CD14-positive monocyte (primary cell): ENCODE data around the gene DYNLL1. TPM values are rescaled to one million over a fixed set of nuclear protein-coding genes. Genes with fewer than 3 reads are reported as not detected.

ENCODE experiments used
- DNase-seq, 3 donors: peaks; one replicate each; pipeline ENCODE4 v3.0.0-alpha.2; 2011 to 2022
- H2AFZ ChIP-seq: 2 replicates; pipeline ENCODE4 v1.6.0; 2012; ENCODE audit warnings: mild to moderate bottlenecking, low read depth, low read length, inconsistent platforms; ENCODE audit not compliant: insufficient read depth, poor library complexity, severe bottlenecking
- H3K27ac ChIP-seq, 2 donors: 1 replicate in 1 of 2; 2 replicates in 1 of 2; pipeline ENCODE4 v1.5.1; 2012 to 2013; ENCODE audit warnings: low read length in 2 of 2, control low read depth in 1 of 2, inconsistent platforms in 1 of 2, low read depth in 1 of 2, mild to moderate bottlenecking in 1 of 2
- H3K27me3 ChIP-seq, 2 donors: one replicate each; pipeline versions ENCODE4 v1.6.0 to v1.6.1; 2011 to 2013; ENCODE audit warnings: low read length in 2 of 2; ENCODE audit not compliant: control insufficient read depth in 2 of 2, insufficient read depth in 2 of 2
- H3K36me3 ChIP-seq, 2 donors: replicated peaks in 1 of 2; 1 replicate in 1 of 2; 2 replicates in 1 of 2; pipeline versions ENCODE4 v1.5.1 to v1.6.1; 2012 to 2013; ENCODE audit warnings: low read length in 2 of 2, control low read depth in 1 of 2, inconsistent platforms in 1 of 2, mild to moderate bottlenecking in 1 of 2; ENCODE audit not compliant: insufficient read depth in 2 of 2, control insufficient read depth in 1 of 2
- H3K4me1 ChIP-seq, 2 donors: 1 replicate in 1 of 2; 2 replicates in 1 of 2; pipeline versions ENCODE4 v1.5.1 to v1.6.1; 2012 to 2013; ENCODE audit warnings: low read length in 2 of 2, control low read depth in 1 of 2, inconsistent platforms in 1 of 2, mild to moderate bottlenecking in 1 of 2, moderate library complexity in 1 of 2; ENCODE audit not compliant: insufficient read depth in 2 of 2, control insufficient read depth in 1 of 2
- H3K4me2 ChIP-seq: replicated peaks from 2 replicates; pipeline ENCODE3; 2012; ENCODE audit warnings: low read length, moderate library complexity, mild to moderate bottlenecking; ENCODE audit not compliant: poor library complexity, severe bottlenecking; ENCODE audit errors: extremely low read depth
- H3K4me3 ChIP-seq, 3 experiments: fragments of 200-600 bp in 1 of 3; sonication (generic) in 1 of 3; replicated peaks in 1 of 3; 1 replicate in 2 of 3; 2 replicates in 1 of 3; pipeline ENCODE4 v1.5.1; 2011 to 2013; ENCODE audit warnings: low read length in 3 of 3, mild to moderate bottlenecking in 3 of 3, control low read depth in 2 of 3, low read depth in 2 of 3, inconsistent platforms in 1 of 3, moderate library complexity in 1 of 3
- H3K79me2 ChIP-seq: 2 replicates; pipeline ENCODE4 v1.6.0; 2012; ENCODE audit warnings: mild to moderate bottlenecking, control low read depth, inconsistent platforms, low read length, moderate library complexity; ENCODE audit not compliant: insufficient read depth
- H3K9ac ChIP-seq: 2 replicates; pipeline ENCODE4 v1.6.0; 2017; ENCODE audit warnings: low read length, mild to moderate bottlenecking; ENCODE audit not compliant: insufficient read depth, poor library complexity, severe bottlenecking
- H3K9me3 ChIP-seq, 2 donors: replicated peaks in 1 of 2; 1 replicate in 1 of 2; 2 replicates in 1 of 2; pipeline versions ENCODE4 v1.5.1 to v1.6.1; 2012 to 2013; ENCODE audit warnings: low read length in 2 of 2, control low read depth in 1 of 2; ENCODE audit not compliant: control insufficient read depth in 1 of 2, insufficient read depth in 1 of 2
- H4K20me1 ChIP-seq: 2 replicates; pipeline ENCODE4 v1.6.0; 2012; ENCODE audit warnings: mild to moderate bottlenecking, low read length, control low read depth, moderate library complexity; ENCODE audit not compliant: insufficient read depth
- H3K27ac Mint-ChIP-seq, 7 donors: one replicate each; pipeline ENCODE4 v1.8.0; 2020; ENCODE audit warnings: mild to moderate bottlenecking in 7 of 7, mixed read lengths in 7 of 7, moderate library complexity in 6 of 7, inconsistent platforms in 2 of 7
- H3K27me3 Mint-ChIP-seq, 3 donors: one replicate each; pipeline ENCODE4 v1.8.0; 2021 to 2022; ENCODE audit warnings: low read depth in 3 of 3, mild to moderate bottlenecking in 3 of 3, mixed read lengths in 3 of 3, moderate library complexity in 3 of 3, inconsistent platforms in 1 of 3
- H3K36me3 Mint-ChIP-seq, 2 donors: one replicate each; pipeline ENCODE4 v1.8.0; 2020; ENCODE audit warnings: mixed read lengths in 2 of 2, inconsistent platforms in 1 of 2, mild to moderate bottlenecking in 1 of 2
- H3K4me1 Mint-ChIP-seq: one replicate; pipeline ENCODE4 v1.8.0; 2020; ENCODE audit warnings: mild to moderate bottlenecking, mixed read lengths
- H3K4me3 Mint-ChIP-seq, 2 donors: one replicate each; pipeline ENCODE4 v1.8.0; 2020; ENCODE audit warnings: mild to moderate bottlenecking in 2 of 2, mixed read lengths in 2 of 2, moderate library complexity in 1 of 2
- H3K9me3 Mint-ChIP-seq, 7 donors: one replicate each; pipeline ENCODE4 v1.8.0; 2020 to 2022; ENCODE audit warnings: mixed read lengths in 7 of 7, mild to moderate bottlenecking in 6 of 7, moderate library complexity in 6 of 7, inconsistent platforms in 2 of 7
- WGBS: methylation state at CpG from one replicate; pipeline ENCODE4 v1.1.5; 2013; ENCODE audit warnings: missing lambda C conversion rate; ENCODE audit not compliant: insufficient coverage; 5-methylcytosine and 5-hydroxymethylcytosine counted together
- intact Hi-C, 2 donors: fragments of 100-400 bp; cut with micrococcal nuclease; formaldehyde crosslinking; loops; one replicate each; pipeline versions ENCODE4 v1.15.0 to v1.15.1; 2023
- polyA plus RNA-seq, 3 donors: library from polyadenylated mRNA; depleted of rRNA in 1 of 3; unstranded in 2 of 3; stranded (reverse) in 1 of 3; fragments of 300-500 nt in 2 of 3; fragments of >200 nt in 1 of 3; fragmentation: Illumina TruSeq in 2 of 3; gene quantifications; 1 replicate in 2 of 3; 2 replicates in 1 of 3; pipeline ENCODE4 v1.2.3, GENCODE V29; 2012 to 2021
- TF ChIP-seq, protein P1 (sequence below): fragments of 200-600 bp; IDR thresholded peaks from one replicate; pipeline ENCODE4 v1.8.0; 2022; ENCODE audit warnings: antibody characterized with exemption, mild to moderate bottlenecking

Gene DYNLL1
- polyA plus RNA-seq, 3 donors = 184 to 504 (median 486) TPM

DNA sequence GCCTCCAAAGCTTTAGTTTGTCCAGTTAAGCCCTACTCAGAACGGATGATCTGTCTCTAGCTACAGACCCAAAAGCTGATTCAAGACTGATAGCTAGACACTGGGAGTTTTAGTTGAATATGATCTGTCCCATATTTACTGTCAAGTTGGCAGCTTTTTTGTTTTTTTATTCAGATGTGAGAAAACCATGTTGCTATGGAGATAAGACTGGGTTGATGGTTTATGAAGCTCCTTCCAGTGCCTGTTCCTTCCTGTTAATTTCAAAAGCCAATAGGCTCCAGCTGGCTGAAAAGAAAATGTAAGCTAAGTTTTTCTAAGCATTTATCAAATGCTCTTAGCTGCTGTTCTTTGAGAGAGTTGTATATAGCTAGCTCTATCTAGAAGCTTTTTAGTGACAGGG is 4.7 kb downstream of the DYNLL1 start:
- no CpG with 5 or more reads among the region's 1 CpG for WGBS
- H3K36me3 Mint-ChIP-seq = peaks cover 34 to 69% of the 10 kb centered on the region in 2 donors
- peaks cover 30% of the 10 kb centered on the region for H3K79me2 ChIP-seq

DNA sequence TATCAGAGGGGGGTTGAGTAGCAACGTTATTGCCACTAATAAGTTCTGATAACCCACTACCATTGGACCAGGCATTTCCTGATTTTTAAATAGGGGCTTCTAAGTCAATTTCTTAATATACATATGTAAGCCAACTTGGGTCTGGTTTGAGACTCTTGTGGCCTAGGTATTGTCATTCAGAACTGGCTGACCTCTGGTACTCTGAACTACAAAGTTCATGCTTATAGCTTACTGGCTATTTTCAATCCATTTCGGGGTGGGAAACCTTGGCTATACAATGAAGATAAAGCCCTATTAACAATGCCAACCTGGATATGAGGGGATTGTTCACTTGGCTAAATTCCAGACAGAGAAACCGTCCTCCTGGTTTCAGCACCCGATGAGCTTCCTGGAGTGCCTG is 8.7 kb downstream of the DYNLL1 start:
- no peaks in the 10 kb centered on the region for H3K9me3 Mint-ChIP-seq
- no peak overlapping the region for H3K9ac ChIP-seq
- no peaks in the 10 kb centered on the region for H3K4me1 Mint-ChIP-seq
- no peaks in the 10 kb centered on the region for H3K27me3 ChIP-seq
- no peak overlapping the region for H2AFZ ChIP-seq
- H3K27ac ChIP-seq = no peak overlapping the region
- peaks cover 54 to 69% of the 10 kb centered on the region in 2 donors for H3K36me3 ChIP-seq
- no peaks in the 10 kb centered on the region for H3K9me3 ChIP-seq
- peak overlapping the region in 1 of 7 donors; percentile 30 for H3K27ac Mint-ChIP-seq
- WGBS = 100% methylated on average over 2 of the region's 4 CpGs
- no peaks in the 10 kb centered on the region for H3K4me1 ChIP-seq
- peaks cover 36 to 84% of the 10 kb centered on the region in 2 donors for H3K36me3 Mint-ChIP-seq
- H3K4me3 Mint-ChIP-seq = no peak overlapping the region
- H3K27me3 Mint-ChIP-seq = no peaks in the 10 kb centered on the region
- H3K79me2 ChIP-seq = no peaks in the 10 kb centered on the region
- H3K4me2 ChIP-seq = no peak overlapping the region
- no peak overlapping the region for H3K4me3 ChIP-seq
- intact Hi-C loops = no loop called here
- TF ChIP-seq, protein P1, sequence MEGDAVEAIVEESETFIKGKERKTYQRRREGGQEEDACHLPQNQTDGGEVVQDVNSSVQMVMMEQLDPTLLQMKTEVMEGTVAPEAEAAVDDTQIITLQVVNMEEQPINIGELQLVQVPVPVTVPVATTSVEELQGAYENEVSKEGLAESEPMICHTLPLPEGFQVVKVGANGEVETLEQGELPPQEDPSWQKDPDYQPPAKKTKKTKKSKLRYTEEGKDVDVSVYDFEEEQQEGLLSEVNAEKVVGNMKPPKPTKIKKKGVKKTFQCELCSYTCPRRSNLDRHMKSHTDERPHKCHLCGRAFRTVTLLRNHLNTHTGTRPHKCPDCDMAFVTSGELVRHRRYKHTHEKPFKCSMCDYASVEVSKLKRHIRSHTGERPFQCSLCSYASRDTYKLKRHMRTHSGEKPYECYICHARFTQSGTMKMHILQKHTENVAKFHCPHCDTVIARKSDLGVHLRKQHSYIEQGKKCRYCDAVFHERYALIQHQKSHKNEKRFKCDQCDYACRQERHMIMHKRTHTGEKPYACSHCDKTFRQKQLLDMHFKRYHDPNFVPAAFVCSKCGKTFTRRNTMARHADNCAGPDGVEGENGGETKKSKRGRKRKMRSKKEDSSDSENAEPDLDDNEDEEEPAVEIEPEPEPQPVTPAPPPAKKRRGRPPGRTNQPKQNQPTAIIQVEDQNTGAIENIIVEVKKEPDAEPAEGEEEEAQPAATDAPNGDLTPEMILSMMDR = no peak
- no peaks in the 10 kb centered on the region for H4K20me1 ChIP-seq
- DNase-seq = no peak

More for the DNA sequence above, 4.7 kb downstream of the DYNLL1 start:
- H3K4me3 ChIP-seq = no peak overlapping the region
- TF ChIP-seq, protein P1 = no peak
- no peak overlapping the region for H3K4me3 Mint-ChIP-seq
- H3K4me1 Mint-ChIP-seq = peaks cover 18% of the 10 kb centered on the region
- peaks cover 13 to 15% of the 10 kb centered on the region in 2 donors for H3K4me1 ChIP-seq
- H3K27ac ChIP-seq = no peak overlapping the region
- H3K36me3 ChIP-seq = peaks cover 43 to 62% of the 10 kb centered on the region in 2 donors
- H3K4me2 ChIP-seq = no peak overlapping the region
- H3K9me3 Mint-ChIP-seq = no peaks in the 10 kb centered on the region
- intact Hi-C loops = no loop called here
- no peak overlapping the region for H2AFZ ChIP-seq
- H3K27me3 ChIP-seq = no peaks in the 10 kb centered on the region
- H3K9ac ChIP-seq = no peak overlapping the region
- peaks cover 0 to 2% (median 0%) of the 10 kb centered on the region in 3 donors for H3K27me3 Mint-ChIP-seq
- no peaks in the 10 kb centered on the region for H3K9me3 ChIP-seq
- H4K20me1 ChIP-seq = peaks cover 30% of the 10 kb centered on the region
- H3K27ac Mint-ChIP-seq = peak overlapping the region in 3 of 7 donors; percentile 22 to 62 (median 32)
- no peak for DNase-seq
